ENCODE data around the gene CATSPERZ. TPM values are rescaled to one million over a fixed set of nuclear protein-coding genes. Genes with fewer than 3 reads are reported as not detected.
A peak's percentile ranks its signal among the peaks of the same experiment; 100 is the strongest.

The CATSPERZ gene
- total and polyA plus RNA-seq, 9 of the 15 experiments (the other 6 are each of a cell fraction or from before 2014, with no cell fraction given), result 0.86 to 8.5 (median 3.5) TPM

- TF ChIP-seq NBN (IDR thresholded peaks at IDR 0.05; ENCODE audit: low read depth) (peak; percentile 93), MCM7 (IDR thresholded peaks at IDR 0.05) (no peak), IFI16 (CRISPR knock-in tag; IDR thresholded peaks at IDR 0.05) (no peak), MAZ (CRISPR knock-in tag; conservative IDR thresholded peaks at IDR 0.05 in 1 of 2, IDR thresholded peaks at IDR 0.05 in 1 of 2) (peak; percentile 91 to 92), TOE1 (IDR thresholded peaks at IDR 0.05; ENCODE audit: borderline replicate concordance) (peak; percentile 88), TOE1 (CRISPR knock-in tag; IDR thresholded peaks at IDR 0.05; ENCODE audit: borderline replicate concordance, low read depth) (no peak), ELK3 (CRISPR knock-in tag; IDR thresholded peaks at IDR 0.05) (no peak), BDP1 (IDR thresholded peaks at IDR 0.05; ENCODE audit: insufficient read depth, insufficient read length) (no peak), ZNF586 (CRISPR knock-in tag; conservative IDR thresholded peaks at IDR 0.05) (no peak), ZNF398 (CRISPR knock-in tag; IDR thresholded peaks at IDR 0.05) (no peak), ZKSCAN3 (CRISPR knock-in tag; IDR thresholded peaks at IDR 0.05) (no peak), SP2 (IDR thresholded peaks at IDR 0.05; ENCODE audit: extremely low read depth, low read depth, low read length, poor library complexity, severe bottlenecking) (no peak), ZNF23 (CRISPR knock-in tag; IDR thresholded peaks at IDR 0.05) (no peak; the same call in 1 of the 2 replicates), TCFL5 (CRISPR knock-in tag; conservative IDR thresholded peaks at IDR 0.05) (no peak), PHF20 (IDR thresholded peaks at IDR 0.05; ENCODE audit: partially characterized antibody) (peak; percentile 62), ZNF239 (CRISPR knock-in tag; IDR thresholded peaks at IDR 0.05) (no peak), ZNF395 (CRISPR knock-in tag; IDR thresholded peaks at IDR 0.05) (peak; percentile 91), NFIC (IDR thresholded peaks at IDR 0.05) (peak; percentile 96), CTCFL (IDR thresholded peaks at IDR 0.05; ENCODE audit: borderline replicate concordance, insufficient read depth, low read depth, low read length, poor library complexity, severe bottlenecking) (no peak), ZBED1 (IDR thresholded peaks at IDR 0.05) (peak; percentile 82; the same call in 1 of the 2 replicates), DPF2 (IDR thresholded peaks at IDR 0.05) (peak; percentile 100), MTA2 (IDR thresholded peaks at IDR 0.05; ENCODE audit: low read depth) (peak; percentile 94), MAFG (tag; conservative IDR thresholded peaks at IDR 0.05) (peak; percentile 77)
These were observed 34.9 kb downstream of the CATSPERZ start (continued) for GRCh38 chr11:64334764-64335735.
